Measurements from ENCODE around the gene CMTM3.

- TF ChIP-seq GABPA (IDR thresholded peaks at IDR 0.05 in 1 of 2, conservative IDR thresholded peaks at IDR 0.05 in 1 of 2) (no peak), MAX (IDR thresholded peaks at IDR 0.05) (no peak), CTCF (IDR thresholded peaks at IDR 0.05; ENCODE audit: low read depth, low read length, missing input control) (no peak), RAD21 (IDR thresholded peaks at IDR 0.05) (no peak), REST (IDR thresholded peaks at IDR 0.05) (no peak), SP1 (IDR thresholded peaks at IDR 0.05) (no peak), ATF3 (IDR thresholded peaks at IDR 0.05) (no peak), ZBTB33 (IDR thresholded peaks at IDR 0.05) (no peak)
Measured at GRCh38 chr16:66629856-66630255, 25.4 kb downstream of the CMTM3 start.

Data from liver (tissue), 3 donors.